GM19043 (cell line): ENCODE measurements around the gene RASL12.

Source experiments
- ATAC-seq: cut with Tn5 transposase; IDR thresholded peaks from one replicate; pipeline ENCODE4 v1.9.1; 2021; ENCODE audit warnings: low read depth; ENCODE audit not compliant: unreplicated experiment

RASL12 gene

GRCh38 chr15:65092911-65093792 is 25.4 kb upstream of the RASL12 start:
- no peak for ATAC-seq

- ATAC-seq, result no peak
These were observed 24.4 kb upstream of the RASL12 start for GRCh38 chr15:65091946-65092770.

- ATAC-seq, result no peak
These were observed 21.5 kb upstream of the RASL12 start for GRCh38 chr15:65089206-65089824.

GRCh38 chr15:65088643-65089021 is 20.8 kb upstream of the RASL12 start:
- ATAC-seq, result no peak

GRCh38 chr15:65087873-65088642 is 20.3 kb upstream of the RASL12 start:
- no peak for ATAC-seq

- no peak for ATAC-seq
These were observed 19.6 kb upstream of the RASL12 start for GRCh38 chr15:65087411-65087810.

GRCh38 chr15:65086680-65087111 is 18.9 kb upstream of the RASL12 start:
- no peak for ATAC-seq

GRCh38 chr15:65085990-65086679 is 18.3 kb upstream of the RASL12 start:
- no peak for ATAC-seq

- no peak for ATAC-seq
These were observed 17.5 kb upstream of the RASL12 start for GRCh38 chr15:65085207-65085753.

- no peak for ATAC-seq
These were observed 16.9 kb upstream of the RASL12 start for GRCh38 chr15:65084500-65085206.

- ATAC-seq, result no peak
These were observed 15.5 kb upstream of the RASL12 start for GRCh38 chr15:65083262-65083701.

GRCh38 chr15:65082303-65082953 is 14.6 kb upstream of the RASL12 start:
- ATAC-seq, result no peak

GRCh38 chr15:65081758-65082157 is 14.0 kb upstream of the RASL12 start:
- no peak for ATAC-seq

GRCh38 chr15:65081270-65081669 is 13.5 kb upstream of the RASL12 start:
- ATAC-seq, result no peak

GRCh38 chr15:65079580-65079979 is 11.8 kb upstream of the RASL12 start:
- ATAC-seq, result no peak

- no peak for ATAC-seq
These were observed 10.2 kb upstream of the RASL12 start for GRCh38 chr15:65077981-65078352.

- ATAC-seq, result no peak
These were observed 9.6 kb upstream of the RASL12 start for GRCh38 chr15:65077291-65077980.
